Measurements from ENCODE around the gene EGLN2. TPM values are rescaled to one million over a fixed set of nuclear protein-coding genes. Genes with fewer than 3 reads are reported as not detected.

EGLN2 gene
- total RNA-seq, 1 experiment from 2014 or later = 131 TPM

DNA sequence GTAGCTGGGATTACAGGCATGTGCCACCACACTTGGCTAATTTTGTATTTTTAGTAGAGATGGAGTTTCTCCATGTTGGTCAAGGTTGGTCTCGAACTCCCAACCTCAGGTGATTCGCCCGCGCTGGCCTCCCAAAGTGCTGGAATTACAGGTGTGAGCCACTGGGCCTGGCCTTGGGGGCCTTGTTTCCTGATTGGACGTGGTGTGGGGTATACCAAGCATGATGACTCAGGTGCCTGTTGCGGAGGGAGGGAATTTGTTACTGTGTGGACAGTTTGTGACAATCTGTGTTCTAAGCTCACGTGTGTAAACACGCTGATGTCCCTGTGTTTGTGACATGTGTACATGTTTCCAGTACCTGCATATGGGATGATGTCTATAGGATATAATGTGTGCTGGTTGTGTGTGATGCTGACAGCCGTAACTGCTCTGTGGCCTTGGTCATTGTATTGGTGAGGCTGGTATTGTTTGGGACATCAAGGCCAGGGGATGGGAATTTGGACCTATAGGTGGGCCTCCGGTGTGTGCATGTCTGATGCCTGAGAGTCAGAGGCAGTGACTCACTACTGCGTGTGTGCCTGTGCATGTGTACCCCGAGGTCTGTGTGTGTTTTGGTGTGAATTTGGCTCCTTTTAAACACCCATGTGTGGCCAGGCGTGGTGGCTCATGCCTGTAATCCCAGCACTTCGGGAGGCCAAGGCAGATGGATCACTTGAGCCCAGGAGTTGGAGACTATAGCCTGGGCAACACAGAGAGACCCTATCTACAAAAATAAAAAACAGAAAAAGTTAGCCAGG is 1.6 kb upstream of the EGLN2 start:
- Histone ChIP-seq H3K23ac (ENCODE audit: insufficient read length, low read depth, low read length) (no peak overlapping the region), H3K9ac (ENCODE audit: extremely low read depth, insufficient read length, low read length) (no peak overlapping the region), H2BK120ac (ENCODE audit: low read depth, low read length, poor library complexity, severe bottlenecking) (no peak overlapping the region), H3K18ac (ENCODE audit: insufficient read length, low read depth, low read length) (no peak overlapping the region), H3K4me2 (ENCODE audit: insufficient read depth, insufficient read length, low read length) (peak overlapping the region; percentile 59), H3K27me3 (ENCODE audit: insufficient read depth, low read length) (no peaks in the 10 kb centered on the region), H2BK5ac (ENCODE audit: insufficient read length, low read length) (no peak overlapping the region), H4K8ac (replicated peaks; ENCODE audit: insufficient read length, low read depth, low read length) (no peak overlapping the region), H3K27ac (ENCODE audit: insufficient read length, low read depth, low read length) (no peak overlapping the region), H3K4ac (ENCODE audit: low read depth, low read length) (no peak overlapping the region), H3K79me2 (ENCODE audit: insufficient read depth, low read length) (peaks cover 22% of the 10 kb centered on the region; the same call in 1 of the 2 replicates), H3K9me3 (ENCODE audit: control insufficient read depth, low read depth, low read length) (no peaks in the 10 kb centered on the region), H2BK20ac (ENCODE audit: low read depth, low read length, poor library complexity, severe bottlenecking) (no peak overlapping the region), H3K4me1 (ENCODE audit: insufficient read depth, low read length) (peaks cover 2% of the 10 kb centered on the region; the same call in 1 of the 2 replicates), H2BK12ac (ENCODE audit: insufficient read length, low read depth, low read length) (no peak overlapping the region), H4K20me1 (ENCODE audit: control insufficient read depth, insufficient read depth, insufficient read length) (peaks cover 2% of the 10 kb centered on the region), H3K79me1 (ENCODE audit: insufficient read depth, low read depth, low read length, poor library complexity, severe bottlenecking) (peaks cover 4% of the 10 kb centered on the region), H3K14ac (ENCODE audit: insufficient read depth, low read length) (no peak overlapping the region), H2BK15ac (ENCODE audit: low read depth, low read length) (no peak overlapping the region), H3K56ac (ENCODE audit: insufficient read length, low read depth, low read length) (no peak overlapping the region), H2AK5ac (ENCODE audit: insufficient read length, low read length) (no peak overlapping the region), H2AFZ (ENCODE audit: low read length) (no peak overlapping the region), H4K91ac (ENCODE audit: insufficient read length, low read depth, low read length) (no peak overlapping the region), H3K23me2 (ENCODE audit: insufficient read length, low read depth, low read length, poor library complexity, severe bottlenecking) (peaks cover 9% of the 10 kb centered on the region), H4K5ac (ENCODE audit: insufficient read length, low read depth, low read length) (no peak overlapping the region), H3T11ph (ENCODE audit: low read length) (no peak overlapping the region)
- Mint-ChIP-seq H3K27me3 (ENCODE audit: low read depth) (no peaks in the 10 kb centered on the region; the same call in 1 of the 2 replicates), H3K4me1 (peaks cover 17 to 28% of the 10 kb centered on the region in 2 experiments), H3K36me3 (ENCODE audit: insufficient read depth in 1 of 3, low read depth in 3 of 3) (peaks cover 6 to 25% (median 25%) of the 10 kb centered on the region in 3 experiments; a peak in 6 of 7 replicates), H3K27ac (peak overlapping the region; percentile 6 to 98 (median 97)), H3K9me3 (no peaks in the 10 kb centered on the region), H3K4me3 (peak overlapping the region; percentile 93 to 96; a peak in 3 of 5 replicates)
- DNase-seq = no peak
- WGBS (ENCODE audit: extremely low coverage, insufficient read length, low lambda C conversion rate) = no CpG with 5 or more reads among the region's 14 CpGs
- TF ChIP-seq, protein P1, sequence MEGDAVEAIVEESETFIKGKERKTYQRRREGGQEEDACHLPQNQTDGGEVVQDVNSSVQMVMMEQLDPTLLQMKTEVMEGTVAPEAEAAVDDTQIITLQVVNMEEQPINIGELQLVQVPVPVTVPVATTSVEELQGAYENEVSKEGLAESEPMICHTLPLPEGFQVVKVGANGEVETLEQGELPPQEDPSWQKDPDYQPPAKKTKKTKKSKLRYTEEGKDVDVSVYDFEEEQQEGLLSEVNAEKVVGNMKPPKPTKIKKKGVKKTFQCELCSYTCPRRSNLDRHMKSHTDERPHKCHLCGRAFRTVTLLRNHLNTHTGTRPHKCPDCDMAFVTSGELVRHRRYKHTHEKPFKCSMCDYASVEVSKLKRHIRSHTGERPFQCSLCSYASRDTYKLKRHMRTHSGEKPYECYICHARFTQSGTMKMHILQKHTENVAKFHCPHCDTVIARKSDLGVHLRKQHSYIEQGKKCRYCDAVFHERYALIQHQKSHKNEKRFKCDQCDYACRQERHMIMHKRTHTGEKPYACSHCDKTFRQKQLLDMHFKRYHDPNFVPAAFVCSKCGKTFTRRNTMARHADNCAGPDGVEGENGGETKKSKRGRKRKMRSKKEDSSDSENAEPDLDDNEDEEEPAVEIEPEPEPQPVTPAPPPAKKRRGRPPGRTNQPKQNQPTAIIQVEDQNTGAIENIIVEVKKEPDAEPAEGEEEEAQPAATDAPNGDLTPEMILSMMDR (conservative IDR thresholded peaks at IDR 0.05) = no peak
